GM19035 (cell line): ENCODE results near the gene THAP2.

ENCODE experiments used
- ATAC-seq: cut with Tn5 transposase; IDR thresholded peaks from one replicate; pipeline ENCODE4 v1.9.1; 2021; ENCODE audit not compliant: unreplicated experiment

The THAP2 gene

GRCh38 chr12:71663561-71664410 lies at the start of gene THAP2, which contains the start of gene ZFC3H1:
TSS of gene THAP2 (plus strand) at chr12:71664301. CDS start at chr12:71664510, 209 bp downstream.
TSS of gene ZFC3H1 (minus strand) at chr12:71663848. CDS start at chr12:71663610, 238 bp downstream.
- peak; percentile 91 for ATAC-seq

- ATAC-seq, result no peak
Observed at GRCh38 chr12:71621938-71622337, 42.2 kb upstream of the THAP2 start.

GRCh38 chr12:71625476-71625875 lies 38.6 kb upstream of the THAP2 start:
- ATAC-seq, result no peak

GRCh38 chr12:71626098-71626497 lies 38.0 kb upstream of the THAP2 start:
- ATAC-seq, result no peak

GRCh38 chr12:71626768-71627167 lies 37.3 kb upstream of the THAP2 start:
- ATAC-seq, result no peak

- ATAC-seq, result no peak
Observed at GRCh38 chr12:71627438-71628002, 36.6 kb upstream of the THAP2 start.

- peak; percentile 71 for ATAC-seq
Observed at GRCh38 chr12:71636704-71637115, 27.4 kb upstream of the THAP2 start.

- ATAC-seq, result no peak
Observed at GRCh38 chr12:71638499-71638898, 25.6 kb upstream of the THAP2 start.

- peak; percentile 48 for ATAC-seq
Observed at GRCh38 chr12:71639341-71639760, 24.8 kb upstream of the THAP2 start.

- ATAC-seq, result no peak
Observed at GRCh38 chr12:71640316-71640715, 23.8 kb upstream of the THAP2 start.

GRCh38 chr12:71641390-71641789 lies 22.7 kb upstream of the THAP2 start:
- ATAC-seq, result no peak

GRCh38 chr12:71642264-71642663 lies 21.8 kb upstream of the THAP2 start:
- peak; percentile 58 for ATAC-seq

- no peak for ATAC-seq
Observed at GRCh38 chr12:71645268-71645667, 18.8 kb upstream of the THAP2 start.

- no peak for ATAC-seq
Observed at GRCh38 chr12:71646512-71646911, 17.6 kb upstream of the THAP2 start.

GRCh38 chr12:71648537-71648936 lies 15.6 kb upstream of the THAP2 start:
- no peak for ATAC-seq

GRCh38 chr12:71649401-71649800 lies 14.7 kb upstream of the THAP2 start:
- ATAC-seq, result no peak

- no peak for ATAC-seq
Observed at GRCh38 chr12:71652656-71653055, 11.4 kb upstream of the THAP2 start.

- ATAC-seq, result no peak
Observed at GRCh38 chr12:71653137-71653536, 11.0 kb upstream of the THAP2 start.

- ATAC-seq, result no peak
Observed at GRCh38 chr12:71654200-71654599, 9.9 kb upstream of the THAP2 start.

GRCh38 chr12:71655495-71655894 lies 8.6 kb upstream of the THAP2 start:
- ATAC-seq, result no peak

- no peak for ATAC-seq
Observed at GRCh38 chr12:71655907-71656306, 8.2 kb upstream of the THAP2 start.

- ATAC-seq, result no peak
Observed at GRCh38 chr12:71656740-71657139, 7.4 kb upstream of the THAP2 start.
